Stimulated activated CD4-positive, alpha-beta T cell treated with anti-CD3 and anti-CD28 coated beads, Interleukin-12 subunit alpha, Interleukin-12 subunit beta, amount 100 ng/mL, for 4 hours (primary cell): ENCODE results near the gene MAPKAP1.

Experiments used
- DNase-seq: peaks from one replicate; pipeline ENCODE4 v3.0.0-alpha.2; 2020

The MAPKAP1 gene

GRCh38 chr9:125639057-125639456 lies 68.0 kb downstream of the MAPKAP1 start:
- DNase-seq, result no peak

- no peak for DNase-seq
These were observed 68.6 kb downstream of the MAPKAP1 start for GRCh38 chr9:125638239-125639045.

GRCh38 chr9:125637241-125637640 lies 69.8 kb downstream of the MAPKAP1 start:
- DNase-seq, result no peak

- DNase-seq, result no peak
These were observed 71.1 kb downstream of the MAPKAP1 start for GRCh38 chr9:125635888-125636287.

GRCh38 chr9:125634040-125634717 lies 72.8 kb downstream of the MAPKAP1 start:
- DNase-seq, result no peak

GRCh38 chr9:125633116-125633745 lies 73.8 kb downstream of the MAPKAP1 start:
- DNase-seq, result no peak

GRCh38 chr9:125632321-125633115 lies 74.5 kb downstream of the MAPKAP1 start:
- no peak for DNase-seq

GRCh38 chr9:125631391-125632085 lies 75.5 kb downstream of the MAPKAP1 start:
- no peak for DNase-seq

GRCh38 chr9:125630436-125630835 lies 76.6 kb downstream of the MAPKAP1 start:
- DNase-seq, result no peak

GRCh38 chr9:125629446-125629845 lies 77.6 kb downstream of the MAPKAP1 start:
- no peak for DNase-seq

- DNase-seq, result no peak
These were observed 80.8 kb downstream of the MAPKAP1 start for GRCh38 chr9:125626187-125626586.

GRCh38 chr9:125621170-125621569 lies 85.8 kb downstream of the MAPKAP1 start:
- no peak for DNase-seq

- no peak for DNase-seq
These were observed 86.8 kb downstream of the MAPKAP1 start for GRCh38 chr9:125620216-125620615.

GRCh38 chr9:125617087-125617486 lies 89.9 kb downstream of the MAPKAP1 start:
- no peak for DNase-seq

- no peak for DNase-seq
These were observed 93.9 kb downstream of the MAPKAP1 start for GRCh38 chr9:125613141-125613540.

- no peak for DNase-seq
These were observed 94.4 kb downstream of the MAPKAP1 start for GRCh38 chr9:125612616-125613015.

- no peak for DNase-seq
These were observed 95.8 kb downstream of the MAPKAP1 start for GRCh38 chr9:125611121-125611765.

- no peak for DNase-seq
These were observed 97.3 kb downstream of the MAPKAP1 start for GRCh38 chr9:125609744-125610143.

GRCh38 chr9:125608489-125609224 lies 98.4 kb downstream of the MAPKAP1 start:
- DNase-seq, result no peak

- DNase-seq, result no peak
These were observed 102.8 kb downstream of the MAPKAP1 start for GRCh38 chr9:125604196-125604595.

- DNase-seq, result no peak
These were observed 103.5 kb downstream of the MAPKAP1 start for GRCh38 chr9:125603478-125604021.
